GM12872 (cell line): ENCODE measurements around the gene SHC1.
A peak's percentile ranks its signal among the peaks of the same experiment; 100 is the strongest.

Experiments used
- TF ChIP-seq, protein P1 (sequence below): IDR thresholded peaks from 3 replicates; pipeline ENCODE4 v1.5.1; 2011; ENCODE audit warnings: low read depth, mild to moderate bottlenecking, low read length, moderate library complexity; ENCODE audit not compliant: insufficient read depth

SHC1 gene

DNA sequence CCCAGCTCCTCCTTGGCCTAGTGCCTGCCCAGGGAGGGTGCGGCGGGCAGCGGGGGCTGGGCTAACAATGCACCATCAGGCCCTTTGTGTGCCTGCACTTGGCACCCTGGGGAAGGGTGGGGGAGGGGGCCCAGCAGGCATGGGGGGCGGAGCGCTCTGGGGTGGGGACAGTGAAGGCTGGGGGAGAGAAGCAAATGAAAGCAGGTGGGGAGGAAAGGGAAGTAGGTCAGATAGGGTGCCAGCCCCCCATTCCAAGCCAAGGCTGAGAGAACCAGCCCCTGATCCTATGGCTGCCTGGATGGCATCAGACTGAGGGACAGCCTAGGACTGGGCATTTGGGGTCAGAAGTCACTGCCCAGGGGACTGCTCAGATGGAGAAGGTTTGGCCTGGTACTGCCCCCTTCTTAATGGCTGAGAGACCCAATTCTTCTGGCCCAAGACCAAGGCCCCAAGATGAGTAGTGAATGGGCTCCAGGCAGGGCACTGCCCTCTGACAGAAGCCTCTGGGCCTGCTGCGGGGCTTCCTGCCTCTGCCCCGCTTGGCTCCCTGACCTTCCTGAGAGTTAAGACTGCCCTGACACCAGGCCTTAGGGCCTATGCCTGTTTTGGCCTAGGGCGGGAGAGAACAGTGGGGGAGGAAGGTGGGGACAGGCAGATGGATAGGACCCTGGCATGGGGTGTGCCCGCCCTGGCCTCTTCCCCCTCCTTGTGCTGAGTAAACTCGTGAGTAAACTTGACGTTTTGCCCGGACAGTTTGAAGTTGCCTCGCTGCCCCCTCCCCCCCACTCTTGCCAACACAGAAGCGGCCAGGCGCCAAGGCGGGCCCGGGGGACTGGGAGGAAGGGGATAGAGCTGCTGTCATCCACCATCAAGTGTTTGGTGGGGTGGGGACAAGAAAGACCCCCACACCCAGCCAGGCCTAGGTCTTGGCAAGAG, 34.8 kb upstream of the SHC1 start:
- TF ChIP-seq, protein P1, sequence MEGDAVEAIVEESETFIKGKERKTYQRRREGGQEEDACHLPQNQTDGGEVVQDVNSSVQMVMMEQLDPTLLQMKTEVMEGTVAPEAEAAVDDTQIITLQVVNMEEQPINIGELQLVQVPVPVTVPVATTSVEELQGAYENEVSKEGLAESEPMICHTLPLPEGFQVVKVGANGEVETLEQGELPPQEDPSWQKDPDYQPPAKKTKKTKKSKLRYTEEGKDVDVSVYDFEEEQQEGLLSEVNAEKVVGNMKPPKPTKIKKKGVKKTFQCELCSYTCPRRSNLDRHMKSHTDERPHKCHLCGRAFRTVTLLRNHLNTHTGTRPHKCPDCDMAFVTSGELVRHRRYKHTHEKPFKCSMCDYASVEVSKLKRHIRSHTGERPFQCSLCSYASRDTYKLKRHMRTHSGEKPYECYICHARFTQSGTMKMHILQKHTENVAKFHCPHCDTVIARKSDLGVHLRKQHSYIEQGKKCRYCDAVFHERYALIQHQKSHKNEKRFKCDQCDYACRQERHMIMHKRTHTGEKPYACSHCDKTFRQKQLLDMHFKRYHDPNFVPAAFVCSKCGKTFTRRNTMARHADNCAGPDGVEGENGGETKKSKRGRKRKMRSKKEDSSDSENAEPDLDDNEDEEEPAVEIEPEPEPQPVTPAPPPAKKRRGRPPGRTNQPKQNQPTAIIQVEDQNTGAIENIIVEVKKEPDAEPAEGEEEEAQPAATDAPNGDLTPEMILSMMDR: no peak

DNA sequence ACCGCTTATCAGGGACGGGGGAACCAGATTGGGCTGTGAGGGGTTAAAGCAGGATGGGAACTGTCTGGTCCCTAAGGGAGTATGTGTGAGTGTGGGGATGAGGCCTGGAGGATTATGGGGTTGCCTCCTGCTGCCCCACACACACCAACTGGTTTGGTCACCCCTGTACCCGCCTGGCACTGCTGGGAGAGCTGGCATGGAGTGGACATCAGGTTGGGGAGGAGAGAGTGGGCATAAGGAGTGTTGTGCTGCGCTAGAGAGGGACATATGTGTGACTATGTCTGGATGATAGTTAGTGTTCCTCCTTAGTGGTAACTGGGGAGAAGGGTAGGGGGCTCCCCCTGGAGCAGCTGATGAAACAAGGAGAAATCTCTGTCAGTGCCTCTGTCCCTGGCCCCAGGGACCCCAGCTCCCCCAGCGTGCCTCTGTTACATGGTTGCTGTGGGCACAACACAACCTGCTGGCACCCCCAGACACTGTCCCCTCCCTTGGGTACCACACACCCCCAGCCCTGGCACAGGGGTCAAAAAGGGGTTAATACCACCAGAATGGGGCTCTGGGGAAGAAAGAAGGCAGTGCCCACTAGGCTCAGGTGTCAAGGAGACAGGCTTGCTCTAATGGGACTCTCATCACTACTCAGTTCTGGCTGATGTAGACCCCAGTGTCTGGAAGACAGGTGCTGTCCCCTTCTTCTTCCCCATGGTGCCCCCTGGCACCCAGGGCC, 34.0 kb upstream of the SHC1 start:
- TF ChIP-seq, protein P1: no peak

DNA sequence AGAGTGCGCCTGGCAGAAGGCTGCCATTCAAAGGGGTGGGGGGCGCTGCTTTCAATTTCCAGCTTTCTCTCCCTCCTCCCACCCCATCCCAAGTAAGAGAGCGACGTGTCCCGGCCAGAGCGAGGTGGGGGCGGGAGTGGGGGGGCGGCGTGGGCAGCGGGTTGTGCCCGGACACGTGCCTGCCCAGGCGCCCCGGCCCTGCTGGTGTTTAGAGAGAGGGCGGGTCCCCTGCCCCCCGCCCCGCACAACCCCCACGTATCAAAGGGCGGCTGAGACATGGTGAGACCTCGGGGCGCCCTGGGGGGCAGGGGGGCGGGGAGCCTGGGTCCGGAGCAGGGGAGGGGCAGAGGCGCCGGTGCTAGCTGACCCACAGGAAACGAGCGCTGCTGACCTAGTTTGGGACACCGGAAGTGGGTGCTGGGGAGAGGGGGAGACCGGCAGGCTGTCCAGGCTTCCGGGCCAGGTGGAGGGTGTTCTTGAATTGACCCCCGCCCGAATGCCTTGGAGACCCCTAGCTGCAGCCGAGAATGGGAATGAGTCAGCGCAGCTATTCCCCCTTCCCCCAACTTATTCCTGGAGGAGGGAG, 33.3 kb upstream of the SHC1 start:
- TF ChIP-seq, protein P1: no peak

DNA sequence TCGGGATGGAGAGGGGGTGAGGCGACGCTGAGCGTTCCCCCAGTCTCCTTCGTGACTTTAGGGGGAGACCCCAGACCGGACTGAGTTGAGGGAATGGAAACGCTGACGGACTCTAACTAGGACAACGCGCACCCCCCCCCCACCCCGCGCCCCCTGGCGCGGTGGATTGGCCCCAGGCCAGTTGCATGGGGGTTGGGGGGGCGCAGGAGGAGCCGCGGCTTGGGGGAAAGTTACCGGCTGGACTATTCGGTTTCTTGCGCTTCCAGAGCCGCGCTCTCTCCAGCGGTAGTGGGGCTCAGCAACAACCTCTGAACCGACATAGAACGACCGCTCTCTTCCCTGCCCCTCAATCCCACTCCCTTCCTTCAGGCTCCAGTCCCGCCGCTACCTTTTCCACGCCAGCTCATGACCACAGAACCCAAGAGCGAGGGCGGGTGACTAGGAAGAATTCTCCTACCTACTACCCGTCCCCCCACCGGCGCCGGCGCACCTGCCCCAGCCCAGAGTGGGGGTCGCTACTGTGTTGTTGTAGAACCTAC, 32.7 kb upstream of the SHC1 start:
- TF ChIP-seq, protein P1: no peak

DNA sequence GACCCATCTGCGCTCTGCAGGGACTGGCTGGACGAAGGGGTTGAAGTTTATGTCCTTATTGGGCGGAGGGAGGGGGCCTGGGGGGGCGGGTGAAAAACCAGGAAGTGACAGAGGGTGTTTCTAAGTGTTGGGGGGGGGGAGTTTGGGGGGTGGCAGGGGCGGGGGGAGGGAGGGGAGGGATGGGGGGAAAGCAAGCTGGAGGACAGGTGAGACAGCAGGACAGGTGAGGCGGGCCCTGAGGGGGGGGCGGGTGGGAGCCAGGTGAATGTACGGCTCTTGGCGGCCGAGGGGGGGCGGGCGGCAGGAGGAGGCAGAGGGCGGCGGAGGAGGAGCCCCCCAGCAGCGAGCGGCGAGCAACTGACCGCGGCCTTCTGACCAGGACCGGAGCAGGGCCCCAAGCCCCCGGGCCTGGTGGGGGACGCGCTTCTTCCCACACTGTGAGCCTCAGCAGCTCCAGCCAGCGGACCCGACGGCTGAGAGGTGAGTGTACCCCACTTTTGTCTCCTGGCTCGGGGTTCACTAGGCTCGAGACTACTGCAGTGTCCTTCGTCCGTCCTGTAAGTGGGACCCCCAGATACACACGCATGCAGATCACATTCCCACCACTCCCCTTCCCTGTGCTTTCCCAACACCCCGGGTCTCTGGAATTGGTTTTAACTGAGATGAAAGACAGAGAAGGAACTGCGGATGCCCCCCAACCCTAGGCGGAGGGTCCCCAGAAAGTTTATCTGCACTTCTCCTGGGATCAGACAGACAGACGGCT, 32.1 kb upstream of the SHC1 start, which contains the start of gene ZBTB7B:
Gene ZBTB7B (plus strand): TSS at position 339 of the 763 bp plus-strand sequence. CDS start 11,859 bp downstream, outside the sequence.
- TF ChIP-seq, protein P1: no peak

DNA sequence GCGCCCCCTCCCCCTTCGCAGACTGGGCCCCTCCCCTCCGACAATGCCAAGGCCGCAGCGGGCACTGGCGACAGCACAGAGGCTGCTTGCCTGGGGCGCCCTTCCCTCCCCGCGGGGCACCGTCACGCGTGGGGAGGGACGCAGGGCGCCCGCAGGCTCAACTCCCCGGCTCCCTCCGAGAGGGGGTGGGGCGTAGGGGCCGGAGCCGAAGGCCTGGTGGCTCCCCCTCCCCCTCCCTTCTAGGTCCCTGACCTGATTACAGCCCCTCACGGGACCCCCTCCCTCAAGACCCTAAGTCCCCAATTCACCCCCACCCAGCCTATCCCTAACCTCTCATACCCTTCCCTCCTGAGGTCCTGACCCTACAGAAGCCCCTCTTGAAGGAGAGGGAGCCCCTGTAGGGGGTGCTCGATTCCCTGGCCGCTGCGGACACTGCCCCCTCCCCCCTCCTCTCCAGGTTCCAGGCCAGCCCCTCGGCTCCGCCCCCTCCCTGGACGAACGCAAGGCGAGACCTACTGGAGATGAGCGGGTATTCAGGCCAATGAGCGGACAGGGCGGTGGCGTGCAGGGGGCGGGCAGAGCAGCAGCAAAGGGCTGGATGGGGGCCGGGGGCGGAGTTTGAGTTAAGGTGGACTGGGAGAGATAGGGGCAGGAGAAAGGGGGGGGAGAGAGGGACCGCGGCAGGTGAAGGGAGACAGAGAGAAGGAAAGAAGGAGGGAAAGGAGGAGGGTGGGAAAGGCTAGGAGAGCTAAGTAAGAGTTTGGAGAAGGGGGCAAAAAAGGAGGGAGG, 31.3 kb upstream of the SHC1 start:
- TF ChIP-seq, protein P1: peak; percentile 45; the same call in 2 of the 3 replicates
